ENCODE results near the gene CDK6.
A peak's percentile ranks its signal among the peaks of the same experiment; 100 is the strongest.

The CDK6 gene

GRCh38 chr7:92839901-92840300 lies 3.5 kb upstream of the CDK6 start:
- intact Hi-C loops (cut with micrococcal nuclease): loop anchor here (10.0 kb wide), 1 partner anchor 65 kb away; no protein-coding TSS in a partner anchor
- Mint-ChIP-seq H3K27ac (no peak overlapping the region), H3K9me3 (no peaks in the 10 kb centered on the region), H3K36me3 (ENCODE audit: low read depth) (peaks cover 6% of the 10 kb centered on the region), H3K27me3 (peaks cover 6% of the 10 kb centered on the region), H3K4me1 (ENCODE audit: low read depth) (peaks cover 5% of the 10 kb centered on the region), H3K4me3 (no peak overlapping the region)

- H3K36me3 Mint-ChIP-seq (ENCODE audit: low read depth): peaks cover 10% of the 10 kb centered on the region
- H3K4me3 Mint-ChIP-seq: no peak overlapping the region
- no peaks in the 10 kb centered on the region for H3K9me3 Mint-ChIP-seq
- intact Hi-C loops (cut with micrococcal nuclease): no loop called here
- peaks cover 6% of the 10 kb centered on the region for H3K27me3 Mint-ChIP-seq
- peaks cover 11% of the 10 kb centered on the region for H3K4me1 Mint-ChIP-seq (ENCODE audit: low read depth)
- H3K27ac Mint-ChIP-seq: no peak overlapping the region
These were observed 2.6 kb upstream of the CDK6 start for GRCh38 chr7:92838934-92839333.

GRCh38 chr7:92837000-92837749 lies 802 bp upstream of the CDK6 start:
- Mint-ChIP-seq H3K4me1 (ENCODE audit: low read depth) (peaks cover 20% of the 10 kb centered on the region), H3K36me3 (ENCODE audit: low read depth) (peaks cover 25% of the 10 kb centered on the region), H3K27ac (peak overlapping the region; percentile 84)

GRCh38 chr7:92835851-92836488 lies 403 bp downstream of the CDK6 start:
- Mint-ChIP-seq H3K9me3 (no peaks in the 10 kb centered on the region), H3K4me1 (ENCODE audit: low read depth) (peaks cover 28% of the 10 kb centered on the region), H3K36me3 (ENCODE audit: low read depth) (peaks cover 25% of the 10 kb centered on the region), H3K4me3 (peak overlapping the region; percentile 92), H3K27ac (peak overlapping the region; percentile 84), H3K27me3 (peaks cover 6% of the 10 kb centered on the region)
- intact Hi-C loops (cut with micrococcal nuclease): loop anchor here (2.0 kb wide), 1 partner anchor 219 kb away; no protein-coding TSS in a partner anchor

More at GRCh38 chr7:92837000-92837749, 802 bp upstream of the CDK6 start:
- Mint-ChIP-seq H3K9me3 (no peaks in the 10 kb centered on the region), H3K27me3 (peaks cover 6% of the 10 kb centered on the region), H3K4me3 (peak overlapping the region; percentile 92)
- intact Hi-C loops (cut with micrococcal nuclease): no loop called here

GRCh38 chr7:92835261-92835850 lies 1.0 kb downstream of the CDK6 start:
- peak overlapping the region; percentile 84 for H3K27ac Mint-ChIP-seq
- peaks cover 6% of the 10 kb centered on the region for H3K27me3 Mint-ChIP-seq
- H3K9me3 Mint-ChIP-seq: no peaks in the 10 kb centered on the region
- intact Hi-C loops (cut with micrococcal nuclease): loop anchor here (2.0 kb wide), 1 partner anchor 219 kb away; no protein-coding TSS in a partner anchor
- H3K36me3 Mint-ChIP-seq (ENCODE audit: low read depth): peaks cover 25% of the 10 kb centered on the region
- H3K4me1 Mint-ChIP-seq (ENCODE audit: low read depth): peaks cover 34% of the 10 kb centered on the region
- peak overlapping the region; percentile 92 for H3K4me3 Mint-ChIP-seq

- peak overlapping the region; percentile 84 for H3K27ac Mint-ChIP-seq
These were observed 1.7 kb downstream of the CDK6 start for GRCh38 chr7:92834507-92835260.

GRCh38 chr7:92833766-92834506 lies 2.4 kb downstream of the CDK6 start:
- intact Hi-C loops (cut with micrococcal nuclease): loop anchor here (1.0 to 5.0 kb wide), 5 partner anchors 37 to 221 kb away; no protein-coding TSS in a partner anchor
- Mint-ChIP-seq H3K27ac (peak overlapping the region; percentile 84), H3K36me3 (ENCODE audit: low read depth) (peaks cover 25% of the 10 kb centered on the region), H3K4me3 (peak overlapping the region; percentile 92), H3K4me1 (ENCODE audit: low read depth) (peaks cover 34% of the 10 kb centered on the region), H3K27me3 (peaks cover 6% of the 10 kb centered on the region), H3K9me3 (no peaks in the 10 kb centered on the region)

More at GRCh38 chr7:92834507-92835260, 1.7 kb downstream of the CDK6 start:
- intact Hi-C loops (cut with micrococcal nuclease): loop anchor here (2.0 to 5.0 kb wide), 2 partner anchors 37 to 220 kb away; no protein-coding TSS in a partner anchor
- peak overlapping the region; percentile 92 for H3K4me3 Mint-ChIP-seq
- H3K9me3 Mint-ChIP-seq: no peaks in the 10 kb centered on the region
- peaks cover 34% of the 10 kb centered on the region for H3K4me1 Mint-ChIP-seq (ENCODE audit: low read depth)
- peaks cover 25% of the 10 kb centered on the region for H3K36me3 Mint-ChIP-seq (ENCODE audit: low read depth)
- H3K27me3 Mint-ChIP-seq: peaks cover 6% of the 10 kb centered on the region

- peak overlapping the region; percentile 92 for H3K4me3 Mint-ChIP-seq
- no peaks in the 10 kb centered on the region for H3K9me3 Mint-ChIP-seq
- intact Hi-C loops (cut with micrococcal nuclease): loop anchor here (1.0 to 5.0 kb wide), 4 partner anchors 36 to 212 kb away; no protein-coding TSS in a partner anchor
- peaks cover 34% of the 10 kb centered on the region for H3K4me1 Mint-ChIP-seq (ENCODE audit: low read depth)
- peaks cover 25% of the 10 kb centered on the region for H3K36me3 Mint-ChIP-seq (ENCODE audit: low read depth)
- H3K27me3 Mint-ChIP-seq: peaks cover 6% of the 10 kb centered on the region
- peak overlapping the region; percentile 84 for H3K27ac Mint-ChIP-seq
These were observed 3.2 kb downstream of the CDK6 start for GRCh38 chr7:92833024-92833765.

- intact Hi-C loops (cut with micrococcal nuclease): loop anchor here (1.0 to 5.0 kb wide), 4 partner anchors 35 to 212 kb away; no protein-coding TSS in a partner anchor
- Mint-ChIP-seq H3K36me3 (ENCODE audit: low read depth) (peaks cover 25% of the 10 kb centered on the region), H3K27me3 (peaks cover 6% of the 10 kb centered on the region), H3K27ac (peak overlapping the region; percentile 84), H3K4me3 (peak overlapping the region; percentile 92), H3K4me1 (ENCODE audit: low read depth) (peaks cover 36% of the 10 kb centered on the region), H3K9me3 (no peaks in the 10 kb centered on the region)
These were observed 3.8 kb downstream of the CDK6 start for GRCh38 chr7:92832534-92833023.

- H3K4me1 Mint-ChIP-seq (ENCODE audit: low read depth): peaks cover 37% of the 10 kb centered on the region
- peaks cover 25% of the 10 kb centered on the region for H3K36me3 Mint-ChIP-seq (ENCODE audit: low read depth)
- H3K4me3 Mint-ChIP-seq: peak overlapping the region; percentile 92
- intact Hi-C loops (cut with micrococcal nuclease): loop anchor here (2.0 to 5.0 kb wide), 3 partner anchors 35 to 211 kb away; no protein-coding TSS in a partner anchor
- H3K27me3 Mint-ChIP-seq: peaks cover 4% of the 10 kb centered on the region
- no peaks in the 10 kb centered on the region for H3K9me3 Mint-ChIP-seq
- H3K27ac Mint-ChIP-seq: peak overlapping the region; percentile 84
These were observed 4.4 kb downstream of the CDK6 start for GRCh38 chr7:92831716-92832533.

GRCh38 chr7:92830532-92831110 lies 5.8 kb downstream of the CDK6 start:
- Mint-ChIP-seq H3K27me3 (no peaks in the 10 kb centered on the region), H3K4me1 (ENCODE audit: low read depth) (peaks cover 45% of the 10 kb centered on the region), H3K4me3 (no peak overlapping the region), H3K36me3 (ENCODE audit: low read depth) (peaks cover 24% of the 10 kb centered on the region), H3K27ac (no peak overlapping the region), H3K9me3 (no peaks in the 10 kb centered on the region)
- intact Hi-C loops (cut with micrococcal nuclease): loop anchor here (5.0 kb wide), 1 partner anchor 33 kb away; no protein-coding TSS in a partner anchor

All from dendritic cell treated with granulocyte-macrophage colony-stimulating factor and Interleukin-4, amounts not matched to agents 40 ng/mL and 50 ng/mL, for 4 days (primary cell).